Central memory CD8-positive, alpha-beta T cell (primary cell): ENCODE measurements around the gene NPTXR.
"Not testable (repeated sequence)": the region's sequence is repeated elsewhere in the genome, so short reads cannot be mapped to it uniquely, and the experiment has no call there.

Experiments used
- ATAC-seq: fragments of 150-1000 bp; cut with Tn5 transposase; replicated peaks from 2 replicates; pipeline ENCODE4 v1.10.0; 2022; ENCODE audit warnings: mild to moderate bottlenecking, moderate FRiP score, moderate number of reproducible peaks; ENCODE audit not compliant: poor library complexity, severe bottlenecking; ENCODE audit errors: extremely low read depth
- DNase-seq, 2 donors: peaks; one replicate each; pipeline ENCODE4 v3.0.0; 2021; ENCODE audit warnings: low spot score in 2 of 2
- H3K27ac Mint-ChIP-seq: one replicate; pipeline ENCODE4 v1.8.0; 2022; ENCODE audit warnings: low read depth, mild to moderate bottlenecking, moderate library complexity, mixed read lengths
- H3K27me3 Mint-ChIP-seq: one replicate; pipeline ENCODE4 v1.8.0; 2022; ENCODE audit warnings: mixed read lengths
- H3K36me3 Mint-ChIP-seq: one replicate; pipeline ENCODE4 v1.8.0; 2022; ENCODE audit warnings: mild to moderate bottlenecking, moderate library complexity, mixed read lengths; ENCODE audit not compliant: insufficient read depth
- H3K4me1 Mint-ChIP-seq: one replicate; pipeline ENCODE4 v1.8.0; 2022; ENCODE audit warnings: mixed read lengths
- H3K4me3 Mint-ChIP-seq: one replicate; pipeline ENCODE4 v1.8.0; 2022; ENCODE audit warnings: mild to moderate bottlenecking, moderate library complexity, mixed read lengths
- H3K9me3 Mint-ChIP-seq: one replicate; pipeline ENCODE4 v1.8.0; 2022; ENCODE audit warnings: mixed read lengths

The NPTXR gene

DNA sequence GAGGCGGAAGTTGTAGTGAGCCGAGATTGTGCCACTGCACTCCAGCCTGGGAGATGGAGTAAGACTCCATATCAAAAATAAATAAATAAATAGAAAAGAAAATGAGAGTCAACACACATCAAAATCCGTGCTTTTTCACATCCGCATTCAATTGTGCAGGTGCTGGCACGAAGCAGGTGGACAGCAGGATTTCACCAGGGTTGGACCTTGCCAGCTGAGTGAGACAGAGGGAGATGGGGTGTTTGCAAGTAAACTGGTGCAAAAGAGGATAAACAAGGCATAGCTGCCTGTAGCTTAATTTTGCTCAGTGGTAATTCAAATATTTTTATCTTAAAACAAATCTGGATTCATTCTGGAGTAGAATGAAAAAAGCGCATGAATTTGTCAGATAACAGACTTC lies 26.6 kb downstream of the NPTXR start:
- Mint-ChIP-seq H3K9me3 (no peaks in the 10 kb centered on the region), H3K4me1 (no peaks in the 10 kb centered on the region), H3K4me3 (no peak overlapping the region), H3K27ac (no peak overlapping the region), H3K36me3 (peaks cover 5% of the 10 kb centered on the region), H3K27me3 (peaks cover 13% of the 10 kb centered on the region)
- ATAC-seq: no peak
- DNase-seq: no peak

DNA sequence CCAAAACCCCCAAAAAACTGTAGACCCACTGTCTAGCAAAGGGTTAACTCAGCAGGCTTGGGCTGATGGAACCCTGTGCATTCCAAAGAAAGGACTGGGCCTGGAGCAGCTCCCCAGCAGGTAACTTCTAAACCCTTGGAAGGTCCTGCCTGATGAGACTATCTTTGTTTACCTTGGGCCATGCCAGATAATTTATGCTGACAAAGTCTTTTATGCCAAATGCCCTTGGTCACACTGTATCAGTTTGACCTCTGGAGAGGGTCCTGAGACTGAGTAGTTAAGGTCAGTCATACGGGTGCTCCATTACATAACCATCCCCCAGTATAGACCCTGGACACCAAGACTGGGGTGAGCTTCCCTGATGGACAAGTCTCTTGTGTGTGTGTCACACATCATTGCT lies 28.0 kb downstream of the NPTXR start:
- peaks cover 13% of the 10 kb centered on the region for H3K27me3 Mint-ChIP-seq
- ATAC-seq (no peak), DNase-seq (no peak)
- H3K4me3 Mint-ChIP-seq: no peak overlapping the region
- H3K36me3 Mint-ChIP-seq: peaks cover 3% of the 10 kb centered on the region
- no peaks in the 10 kb centered on the region for H3K4me1 Mint-ChIP-seq
- H3K9me3 Mint-ChIP-seq: no peaks in the 10 kb centered on the region
- H3K27ac Mint-ChIP-seq: no peak overlapping the region

DNA sequence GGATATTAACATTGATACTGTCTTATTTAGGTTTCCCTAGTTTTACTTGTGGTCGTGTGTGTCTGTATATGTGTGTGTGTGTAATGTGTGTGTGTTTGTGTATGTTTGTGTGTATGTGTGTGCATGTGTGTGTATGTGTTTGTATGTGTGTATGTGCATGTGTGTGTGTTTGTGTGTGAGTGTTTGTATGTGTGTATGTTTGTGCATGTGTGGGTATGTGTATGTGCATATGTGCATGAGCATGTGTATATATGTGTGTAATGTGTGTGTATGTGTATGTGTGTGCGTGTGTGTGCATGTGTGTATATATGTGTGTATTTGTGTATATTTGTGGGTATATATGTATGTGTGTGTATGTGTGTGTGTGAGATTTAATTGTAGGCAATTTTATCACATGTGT lies 32.6 kb downstream of the NPTXR start:
- Mint-ChIP-seq H3K27me3 (peaks cover 25% of the 10 kb centered on the region), H3K27ac (no peak overlapping the region), H3K4me3 (no peak overlapping the region), H3K4me1 (no peaks in the 10 kb centered on the region), H3K9me3 (peaks cover 11% of the 10 kb centered on the region), H3K36me3 (peaks cover 3% of the 10 kb centered on the region)
- DNase-seq (no peak), ATAC-seq (no peak)

DNA sequence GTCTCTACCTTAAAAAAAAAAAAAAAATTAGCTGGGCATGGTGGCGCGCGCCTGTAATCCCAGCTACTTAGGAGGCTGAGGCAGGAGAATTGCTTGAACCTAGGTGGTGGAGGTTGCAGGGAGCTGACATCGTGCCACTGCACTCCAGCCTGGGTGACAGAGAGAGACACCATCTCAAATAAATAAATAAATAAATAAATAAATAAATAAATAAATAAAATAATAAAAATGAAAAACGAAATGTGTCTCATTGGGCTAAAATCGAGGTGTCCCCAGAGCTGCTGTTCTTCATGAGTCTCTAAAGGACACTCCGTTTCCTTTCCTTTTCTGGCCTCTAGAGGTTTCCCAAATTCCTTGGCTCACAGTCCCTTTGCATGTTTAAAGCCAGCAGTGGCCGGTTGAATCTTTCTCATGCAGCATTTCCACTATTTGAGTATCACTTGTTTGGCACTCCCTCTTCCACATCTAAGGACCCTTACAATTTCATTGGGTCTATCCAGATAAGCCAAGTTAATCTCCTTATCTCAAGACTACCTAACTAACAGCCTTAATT lies 38.7 kb downstream of the NPTXR start:
- H3K27ac Mint-ChIP-seq, H3K36me3 Mint-ChIP-seq, H3K9me3 Mint-ChIP-seq, H3K4me3 Mint-ChIP-seq, ATAC-seq, DNase-seq, H3K4me1 Mint-ChIP-seq: not testable (repeated sequence)
- H3K27me3 Mint-ChIP-seq: peaks cover 35% of the 10 kb centered on the region

DNA sequence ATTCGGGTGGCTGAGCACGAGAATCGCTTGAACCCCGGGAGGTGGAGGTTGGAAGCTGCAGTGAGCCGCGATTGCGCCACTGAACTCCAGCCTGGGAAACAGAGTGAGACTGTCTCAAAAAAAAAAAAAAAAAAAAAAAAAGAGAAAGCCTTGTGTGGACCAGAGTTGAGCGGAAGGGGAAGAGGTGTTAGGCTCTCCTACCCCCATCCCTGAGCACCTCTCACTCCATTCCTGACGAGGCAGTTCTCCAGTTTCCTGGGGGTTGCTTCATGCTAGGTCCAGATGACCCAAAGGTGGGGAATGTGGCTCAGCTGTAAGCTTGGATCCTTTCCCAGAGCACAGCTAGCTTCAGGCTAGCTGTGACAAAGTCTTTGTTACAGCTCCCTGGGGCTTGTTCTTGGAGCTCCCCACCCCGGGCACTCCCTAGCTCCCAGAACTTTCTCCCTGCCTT lies 41.1 kb downstream of the NPTXR start:
- DNase-seq (no peak), ATAC-seq (no peak)
- H3K36me3 Mint-ChIP-seq: no peaks in the 10 kb centered on the region
- H3K4me1 Mint-ChIP-seq: peaks cover 20% of the 10 kb centered on the region
- no peak overlapping the region for H3K4me3 Mint-ChIP-seq
- H3K27ac Mint-ChIP-seq: no peak overlapping the region
- no peaks in the 10 kb centered on the region for H3K9me3 Mint-ChIP-seq
- H3K27me3 Mint-ChIP-seq: peaks cover 40% of the 10 kb centered on the region

DNA sequence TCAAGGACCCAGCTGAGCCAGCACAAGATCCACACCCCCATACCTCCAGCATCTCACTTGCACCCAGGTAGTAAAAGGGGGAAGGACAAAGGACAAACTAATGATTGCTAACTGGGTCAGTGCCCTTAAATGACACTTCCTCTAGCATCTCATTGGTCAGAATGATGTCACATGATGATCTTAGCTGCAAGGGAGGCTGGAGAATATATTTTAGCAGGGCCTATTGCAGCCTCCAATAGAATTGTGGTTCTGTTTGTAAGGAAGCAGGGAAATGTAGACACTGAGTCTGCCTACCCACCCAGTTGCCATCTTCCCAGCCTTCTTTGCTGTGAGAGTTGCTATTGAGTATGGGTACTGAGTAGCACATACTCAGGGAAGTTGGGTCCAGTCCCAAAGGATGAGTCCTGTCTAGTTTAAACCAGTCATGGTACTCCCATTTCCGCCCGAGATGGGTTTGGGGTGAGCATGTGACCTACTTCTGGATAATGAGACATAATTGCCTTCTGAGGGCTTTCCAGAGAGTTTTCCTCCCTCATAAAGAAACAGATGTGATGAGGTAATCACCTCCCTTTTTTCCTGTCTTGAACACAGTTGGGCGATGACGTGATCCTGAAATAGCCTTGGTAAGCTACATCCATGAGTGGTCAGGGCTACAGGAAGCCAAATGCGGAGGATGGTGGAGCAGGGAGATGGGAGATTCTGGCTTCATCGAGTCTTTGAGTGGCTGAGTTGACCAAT lies 44.4 kb downstream of the NPTXR start:
- Mint-ChIP-seq H3K36me3 (no peaks in the 10 kb centered on the region), H3K4me3 (no peak overlapping the region), H3K27ac (no peak overlapping the region), H3K4me1 (peaks cover 26% of the 10 kb centered on the region), H3K9me3 (no peaks in the 10 kb centered on the region), H3K27me3 (peaks cover 66% of the 10 kb centered on the region)
- DNase-seq (no peak), ATAC-seq (no peak)

DNA sequence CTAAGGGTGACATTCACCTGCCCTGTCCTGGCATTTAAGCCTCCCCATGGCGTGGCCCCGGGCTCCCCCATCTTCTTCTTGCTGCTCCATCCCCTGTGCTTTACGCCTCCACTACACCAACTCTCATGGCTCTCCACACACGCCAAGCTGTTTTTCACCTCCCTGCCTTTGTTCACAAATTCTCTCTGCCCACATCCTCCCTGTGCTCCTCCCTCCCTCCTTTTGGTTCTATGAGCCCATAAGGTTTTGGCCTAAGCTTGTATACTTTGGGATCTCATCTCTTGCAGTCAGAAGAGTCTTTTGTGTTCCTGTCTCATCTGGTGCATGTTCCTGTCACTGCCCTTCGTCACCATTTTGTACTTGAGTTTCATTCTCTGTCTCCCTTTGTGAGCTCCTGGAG lies 45.3 kb downstream of the NPTXR start:
- no peak overlapping the region for H3K27ac Mint-ChIP-seq
- DNase-seq (no peak), ATAC-seq (no peak)
- H3K4me1 Mint-ChIP-seq: peaks cover 25% of the 10 kb centered on the region
- H3K27me3 Mint-ChIP-seq: peaks cover 61% of the 10 kb centered on the region
- no peak overlapping the region for H3K4me3 Mint-ChIP-seq
- H3K9me3 Mint-ChIP-seq: no peaks in the 10 kb centered on the region
- no peaks in the 10 kb centered on the region for H3K36me3 Mint-ChIP-seq

DNA sequence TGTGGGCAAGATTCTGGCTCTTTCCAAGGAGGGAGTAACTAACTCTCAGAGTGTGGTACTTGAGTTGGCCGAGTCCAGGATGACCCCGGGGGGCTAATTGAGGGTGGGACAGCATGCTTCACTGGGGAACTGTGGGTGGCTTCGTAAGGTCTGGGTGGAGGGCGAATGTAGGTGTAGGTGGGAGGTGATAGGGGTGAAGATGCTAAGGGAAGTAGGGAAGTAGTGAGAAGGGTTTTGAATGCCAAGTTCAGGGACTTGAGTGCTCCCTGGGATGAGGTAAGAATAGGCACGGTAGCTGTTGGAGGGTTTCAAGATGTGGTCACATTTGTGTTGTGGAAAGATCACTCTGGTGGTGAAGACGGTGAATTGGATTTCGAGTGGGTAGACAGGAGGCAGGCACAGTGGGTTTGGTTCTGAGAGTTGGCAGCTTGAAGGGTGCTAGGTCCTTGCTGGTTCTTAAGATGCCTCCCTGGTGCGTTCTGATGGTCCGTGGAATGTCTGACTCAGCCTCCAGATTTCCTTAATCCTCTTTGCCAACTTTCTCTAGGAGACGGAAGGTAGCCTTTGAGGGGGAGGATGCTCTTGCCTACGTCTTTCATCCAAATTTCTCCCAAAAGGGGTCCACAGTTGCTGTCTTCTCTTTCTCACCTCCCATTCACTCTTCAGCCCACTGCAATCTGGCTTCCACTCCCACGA lies 47.4 kb downstream of the NPTXR start:
- Mint-ChIP-seq H3K27ac (no peak overlapping the region), H3K36me3 (no peaks in the 10 kb centered on the region), H3K4me1 (peaks cover 25% of the 10 kb centered on the region), H3K4me3 (no peak overlapping the region), H3K27me3 (peaks cover 46% of the 10 kb centered on the region), H3K9me3 (no peaks in the 10 kb centered on the region)
- ATAC-seq (no peak), DNase-seq (no peak)

DNA sequence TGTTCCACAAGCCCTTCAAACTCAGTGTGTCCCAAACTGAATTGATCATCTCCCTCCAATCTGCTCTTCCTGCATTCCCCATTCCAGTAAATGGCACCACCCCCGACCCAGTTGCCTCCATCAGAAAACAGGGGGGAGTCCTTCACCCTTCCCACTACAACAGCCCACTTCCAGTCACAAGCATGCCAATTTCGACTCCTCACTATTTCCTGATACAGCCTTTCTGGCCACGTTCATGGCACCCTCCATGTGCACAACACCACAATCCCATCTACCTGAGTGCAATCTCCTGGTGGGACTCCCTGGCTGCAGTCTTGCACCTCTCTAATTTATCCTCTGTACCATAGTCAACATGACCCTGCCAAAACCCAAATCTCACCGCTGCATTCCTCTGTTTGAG lies 48.3 kb downstream of the NPTXR start:
- Mint-ChIP-seq H3K36me3 (no peaks in the 10 kb centered on the region), H3K27ac (peak overlapping the region; percentile 23), H3K9me3 (no peaks in the 10 kb centered on the region), H3K4me3 (no peak overlapping the region), H3K27me3 (peaks cover 39% of the 10 kb centered on the region), H3K4me1 (peaks cover 25% of the 10 kb centered on the region)
- DNase-seq: no peak
- ATAC-seq: no peak

DNA sequence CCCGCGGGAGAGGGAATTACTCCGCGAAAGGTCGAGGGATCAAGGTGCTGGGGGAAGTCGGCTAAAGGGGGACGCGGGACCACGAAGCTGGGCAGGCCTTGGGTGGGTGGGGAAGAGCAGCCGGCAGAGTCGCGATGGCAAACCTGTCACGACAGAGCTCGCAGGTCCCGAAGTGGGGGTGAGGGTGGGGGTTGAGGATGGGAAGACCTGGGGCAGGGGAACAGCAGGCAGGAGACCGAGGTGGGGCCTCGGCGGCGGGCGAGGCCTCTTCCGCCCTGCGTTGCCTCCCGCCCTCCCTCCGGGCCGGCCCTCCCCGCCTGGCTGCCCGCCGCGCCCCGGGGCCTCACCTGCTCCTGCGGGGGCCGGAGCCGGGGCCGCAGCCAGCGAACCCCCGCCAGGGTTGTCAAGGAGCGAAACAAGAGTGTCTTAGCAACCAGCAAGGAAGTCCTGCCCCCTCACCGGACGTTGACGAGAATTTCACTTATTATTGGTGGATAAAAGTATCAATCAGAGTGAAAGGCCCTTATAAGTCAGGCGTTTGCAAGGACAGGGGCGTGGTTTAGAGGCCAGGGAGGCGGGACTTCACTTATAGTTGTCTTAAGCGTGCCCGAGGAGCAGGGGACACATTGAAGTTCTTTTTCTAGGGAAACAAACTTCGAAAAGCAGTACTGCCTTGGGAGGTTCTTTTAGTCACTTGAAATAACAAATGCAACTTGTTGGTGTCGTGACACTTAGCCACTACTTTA lies 49.9 kb downstream of the NPTXR start, which contains the start of gene DNAL4:
TSS of gene DNAL4 (minus strand) at position 423 of the 746 bp plus-strand sequence. CDS start 11,412 bp downstream, outside the sequence.
- H3K9me3 Mint-ChIP-seq: no peaks in the 10 kb centered on the region
- peak within 1 kb of the TSS; percentile 93 for H3K27ac Mint-ChIP-seq
- peaks cover 24% of the 10 kb centered on the region for H3K4me1 Mint-ChIP-seq
- ATAC-seq (peak; percentile 96), DNase-seq (peak; percentile 80 to 91)
- peaks cover 38% of the 10 kb centered on the region for H3K27me3 Mint-ChIP-seq
- peak within 1 kb of the TSS; percentile 91 for H3K4me3 Mint-ChIP-seq
- H3K36me3 Mint-ChIP-seq: no peaks in the 10 kb centered on the region

DNA sequence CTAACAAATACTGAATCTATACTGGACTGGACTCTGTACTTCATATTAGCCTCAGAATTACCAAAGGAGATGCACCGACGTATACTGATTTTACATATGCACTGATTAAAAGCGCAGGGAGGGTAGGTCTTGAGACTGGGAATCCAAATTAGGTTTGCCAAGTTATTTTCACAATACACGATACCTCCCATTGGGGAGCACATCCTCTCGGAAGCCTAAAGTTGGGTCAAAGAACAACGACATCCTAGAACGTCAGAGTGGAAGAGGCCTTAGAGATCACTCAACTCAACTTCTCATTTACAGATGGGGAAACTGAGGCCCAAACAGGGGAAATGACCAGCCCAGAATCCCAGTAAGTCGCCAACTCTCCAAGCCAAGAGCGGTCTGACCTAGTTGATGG lies 50.5 kb downstream of the NPTXR start:
- Mint-ChIP-seq H3K36me3 (no peaks in the 10 kb centered on the region), H3K27ac (peak overlapping the region; percentile 93), H3K4me1 (peaks cover 19% of the 10 kb centered on the region), H3K9me3 (no peaks in the 10 kb centered on the region), H3K4me3 (peak overlapping the region; percentile 91), H3K27me3 (peaks cover 32% of the 10 kb centered on the region)
- DNase-seq (no peak), ATAC-seq (no peak)

DNA sequence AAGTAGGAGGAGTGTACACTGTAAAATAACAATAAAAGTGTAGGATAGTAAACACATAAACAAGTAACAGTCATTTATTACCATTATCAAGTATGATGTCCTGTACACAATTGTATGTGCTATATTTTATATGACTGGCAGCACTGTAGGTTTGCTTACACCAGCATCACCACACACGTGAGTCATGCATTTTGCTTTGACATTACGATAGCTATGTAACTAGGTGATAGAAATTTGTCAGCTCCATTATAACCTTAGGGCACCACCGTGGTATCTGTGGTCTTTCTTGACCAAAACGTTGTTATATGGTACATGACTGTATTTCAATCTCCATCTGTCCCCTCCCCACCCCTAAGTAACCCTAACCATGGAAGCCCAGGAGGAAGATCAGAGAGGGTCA lies 51.0 kb downstream of the NPTXR start:
- Mint-ChIP-seq H3K27ac (peak overlapping the region; percentile 93), H3K9me3 (no peaks in the 10 kb centered on the region), H3K36me3 (no peaks in the 10 kb centered on the region), H3K4me3 (peak overlapping the region; percentile 91), H3K27me3 (peaks cover 27% of the 10 kb centered on the region), H3K4me1 (peaks cover 14% of the 10 kb centered on the region)
- no peak for DNase-seq
- ATAC-seq: no peak
